Heart right ventricle (tissue), 16 donors: ENCODE measurements around the gene PTPRN2. TPM values are rescaled to one million over a fixed set of nuclear protein-coding genes. Genes with fewer than 3 reads are reported as not detected.

ENCODE experiments used
- ATAC-seq, 8 donors: fragments of 200-7000 bp; cut with Tn5 transposase; one replicate each; pipeline ENCODE4 v1.9.1; 2020; ENCODE audit warnings: mild to moderate bottlenecking in 8 of 8, moderate library complexity in 8 of 8, moderate number of reproducible peaks in 1 of 8
- DNase-seq, 2 donors: peaks; one replicate each; pipeline ENCODE4 v3.0.0-alpha.2; 2020
- H3K27ac ChIP-seq, 10 donors: fragments of 200-600 bp; sonication (generic) in 2 of 10; one replicate each; pipeline versions ENCODE4 v1.5.0 to v1.8.0; 2020 to 2022; ENCODE audit warnings: mild to moderate bottlenecking in 3 of 10
- H3K27me3 ChIP-seq, 7 donors: fragments of 200-600 bp; one replicate each; pipeline ENCODE4 v1.8.0; 2021 to 2022; ENCODE audit warnings: mild to moderate bottlenecking in 2 of 7
- H3K36me3 ChIP-seq, 9 donors: fragments of 200-600 bp; sonication (generic) in 1 of 9; one replicate each; pipeline versions ENCODE4 v1.5.0 to v1.8.0; 2020 to 2022; ENCODE audit warnings: mild to moderate bottlenecking in 2 of 9
- H3K4me1 ChIP-seq, 9 donors: fragments of 200-600 bp; sonication (generic) in 1 of 9; one replicate each; pipeline versions ENCODE4 v1.5.0 to v1.8.0; 2020 to 2022; ENCODE audit warnings: mild to moderate bottlenecking in 4 of 9
- H3K4me3 ChIP-seq, 10 donors: fragments of 200-600 bp; sonication (generic) in 2 of 10; one replicate each; pipeline versions ENCODE4 v1.5.0 to v1.8.0; 2020 to 2022; ENCODE audit warnings: mild to moderate bottlenecking in 7 of 10, moderate library complexity in 2 of 10
- H3K9me3 ChIP-seq, 11 donors: fragments of 200-600 bp in 10 of 11; sonication (generic) in 2 of 11; one replicate each; pipeline versions ENCODE4 v1.5.0 to v1.8.0; 2013 to 2022; ENCODE audit warnings: mild to moderate bottlenecking in 2 of 11, control low read depth in 1 of 11, moderate library complexity in 1 of 11
- WGBS, 2 donors: extraction: QIAGEN DNeasy Blood & Tissue Kit; methylation state at CpG; one replicate each; pipeline ENCODE4 v1.1.7; 2013; ENCODE audit warnings: inconsistent platforms in 1 of 2; 5-methylcytosine and 5-hydroxymethylcytosine counted together
- intact Hi-C, 10 donors: fragments of 100-400 bp; cut with DNase I; formaldehyde crosslinking; loops; one replicate each; pipeline versions ENCODE4 v1.11.1 to v1.14.2; 2022
- polyA plus RNA-seq, 2 donors: library from polyadenylated mRNA; stranded (reverse); fragments of 200-250 nt; gene quantifications; one replicate each; pipeline ENCODE4 v1.2.3, GENCODE V29; 2013
- total RNA-seq, 10 donors: library from RNA; stranded (reverse); fragmentation: NEBNext Ultra II Directional in 3 of 10; extraction: Animal tissue kit (Norgen Biotek cat#: 25700) in 3 of 10; gene quantifications; one replicate each; pipeline versions ENCODE4 v1.2.1 to v1.2.4, GENCODE V29; 2021 to 2023
- TF ChIP-seq, protein P1 (sequence below), 9 donors: fragments of 200-600 bp; sonication (generic) in 2 of 9; IDR thresholded peaks; one replicate each; pipeline versions ENCODE4 v1.5.0 to v1.8.0; 2021 to 2022; ENCODE audit warnings: antibody characterized with exemption in 9 of 9, mild to moderate bottlenecking in 5 of 9, moderate library complexity in 1 of 9
- donor health status: Arrhythmogenic right ventricular cardiomyopathy.
- donor health status: ischemic (EF 13 %, LVEDD 7.1; RV severe dilation, severe dysfunction).
- donor health status: healthy with polysubstance abuse.
- donor health status: DM: no; HTN: yes; CAD: no.
- donor health status: DM: no; HTN: no; CAD: no.
- donor health status: ischemic (EF 25% LVEDD 6.9; RV normal size, moderate dysfunction).
- donor health status: ischemic (EF 25% LVEDD 5.7; RV mildly dilated, moderate dysfunction).
- donor health status: healthy.
- donor health status: DM: yes; HTN: yes; CAD: no.
- donor health status: Ischemic cardiomyopathy.
- donor health status: ischemic (EF 35%, LVEDD 5.7; RV mildly dilated, moderate dysfunction).
- donor health status: nonischemic (EF 11% LVEDD 7.7; RV severe dilation, severe dysfunction).
- donor health status: DM: yes; HTN: yes; CAD: no.
- donor health status: PGD.
- donor health status: ischemic (EF 29% LVEDD 5.4; RV normal size, mild dysfunction).
- donor health status: nonischemic (EF 23%, LVEDD 6.1; RV moderate dilation, normal function).

PTPRN2 gene
- total and polyA plus RNA-seq, 12 donors = 0.82 to 1.8 (median 1.3) TPM

DNA sequence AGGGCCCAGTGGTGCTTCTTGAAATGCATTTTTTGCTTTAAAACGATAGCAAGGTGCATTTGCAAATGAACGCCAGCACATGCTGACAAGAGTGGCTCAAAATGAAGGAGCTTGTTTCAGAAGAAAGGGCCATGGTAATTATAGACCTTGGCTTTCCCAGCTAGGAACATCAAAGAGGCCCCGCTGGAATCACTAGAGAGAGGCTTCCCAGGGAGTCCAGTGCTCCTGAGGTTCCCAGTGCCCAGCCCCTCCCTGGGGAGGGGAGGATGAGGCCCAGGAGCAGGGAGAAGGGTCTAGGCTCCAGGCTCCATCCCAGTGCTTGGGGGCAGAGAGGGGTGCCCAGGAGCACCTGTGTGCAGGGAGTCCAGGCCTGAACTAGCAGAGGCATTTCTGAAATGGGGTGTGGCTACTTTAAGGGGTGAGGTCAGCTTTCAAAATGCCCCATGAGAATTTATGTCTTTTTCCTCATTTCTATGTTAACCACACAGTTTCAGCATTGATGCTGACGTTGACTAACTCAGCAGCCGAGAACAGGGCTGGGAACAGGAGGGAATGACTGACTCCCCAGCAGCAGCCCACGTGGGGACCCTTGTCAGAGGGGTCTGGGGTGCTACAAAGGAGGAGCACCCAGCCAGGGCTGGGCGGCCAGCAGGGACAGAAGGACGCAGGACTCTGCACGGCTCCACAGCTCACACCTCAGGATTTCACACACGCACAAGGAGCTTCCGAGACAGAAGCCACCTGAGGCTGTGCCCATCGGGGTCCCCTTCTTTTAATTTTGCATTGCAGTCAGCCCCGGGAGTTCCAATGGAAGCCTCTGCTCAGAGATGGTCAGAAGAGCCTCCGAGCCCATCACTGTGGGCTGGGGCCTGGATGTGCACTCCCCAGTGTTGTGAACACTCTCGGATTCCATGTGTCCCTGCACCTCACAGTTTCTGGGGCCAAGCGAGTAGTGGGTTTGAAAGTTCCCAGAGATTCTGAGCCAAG is 570.2 kb downstream of the PTPRN2 start:
- DNase-seq = no peak
- 67 to 72% methylated on average over 16 of the region's 16 CpGs for WGBS, 2 donors
- Histone ChIP-seq H3K27ac (peak overlapping the region in 1 of 10 donors; percentile 23), H3K4me3 (no peak overlapping the region), H3K27me3 (peaks cover 0 to 23% (median 2%) of the 10 kb centered on the region in 7 donors), H3K9me3 (no peaks in the 10 kb centered on the region), H3K36me3 (no peaks in the 10 kb centered on the region), H3K4me1 (peaks cover 0 to 26% (median 16%) of the 10 kb centered on the region in 9 donors)
- TF ChIP-seq, protein P1, sequence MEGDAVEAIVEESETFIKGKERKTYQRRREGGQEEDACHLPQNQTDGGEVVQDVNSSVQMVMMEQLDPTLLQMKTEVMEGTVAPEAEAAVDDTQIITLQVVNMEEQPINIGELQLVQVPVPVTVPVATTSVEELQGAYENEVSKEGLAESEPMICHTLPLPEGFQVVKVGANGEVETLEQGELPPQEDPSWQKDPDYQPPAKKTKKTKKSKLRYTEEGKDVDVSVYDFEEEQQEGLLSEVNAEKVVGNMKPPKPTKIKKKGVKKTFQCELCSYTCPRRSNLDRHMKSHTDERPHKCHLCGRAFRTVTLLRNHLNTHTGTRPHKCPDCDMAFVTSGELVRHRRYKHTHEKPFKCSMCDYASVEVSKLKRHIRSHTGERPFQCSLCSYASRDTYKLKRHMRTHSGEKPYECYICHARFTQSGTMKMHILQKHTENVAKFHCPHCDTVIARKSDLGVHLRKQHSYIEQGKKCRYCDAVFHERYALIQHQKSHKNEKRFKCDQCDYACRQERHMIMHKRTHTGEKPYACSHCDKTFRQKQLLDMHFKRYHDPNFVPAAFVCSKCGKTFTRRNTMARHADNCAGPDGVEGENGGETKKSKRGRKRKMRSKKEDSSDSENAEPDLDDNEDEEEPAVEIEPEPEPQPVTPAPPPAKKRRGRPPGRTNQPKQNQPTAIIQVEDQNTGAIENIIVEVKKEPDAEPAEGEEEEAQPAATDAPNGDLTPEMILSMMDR (IDR thresholded peaks at IDR 0.05) = no peak
- intact Hi-C loops = no loop called here
- ATAC-seq = no peak

DNA sequence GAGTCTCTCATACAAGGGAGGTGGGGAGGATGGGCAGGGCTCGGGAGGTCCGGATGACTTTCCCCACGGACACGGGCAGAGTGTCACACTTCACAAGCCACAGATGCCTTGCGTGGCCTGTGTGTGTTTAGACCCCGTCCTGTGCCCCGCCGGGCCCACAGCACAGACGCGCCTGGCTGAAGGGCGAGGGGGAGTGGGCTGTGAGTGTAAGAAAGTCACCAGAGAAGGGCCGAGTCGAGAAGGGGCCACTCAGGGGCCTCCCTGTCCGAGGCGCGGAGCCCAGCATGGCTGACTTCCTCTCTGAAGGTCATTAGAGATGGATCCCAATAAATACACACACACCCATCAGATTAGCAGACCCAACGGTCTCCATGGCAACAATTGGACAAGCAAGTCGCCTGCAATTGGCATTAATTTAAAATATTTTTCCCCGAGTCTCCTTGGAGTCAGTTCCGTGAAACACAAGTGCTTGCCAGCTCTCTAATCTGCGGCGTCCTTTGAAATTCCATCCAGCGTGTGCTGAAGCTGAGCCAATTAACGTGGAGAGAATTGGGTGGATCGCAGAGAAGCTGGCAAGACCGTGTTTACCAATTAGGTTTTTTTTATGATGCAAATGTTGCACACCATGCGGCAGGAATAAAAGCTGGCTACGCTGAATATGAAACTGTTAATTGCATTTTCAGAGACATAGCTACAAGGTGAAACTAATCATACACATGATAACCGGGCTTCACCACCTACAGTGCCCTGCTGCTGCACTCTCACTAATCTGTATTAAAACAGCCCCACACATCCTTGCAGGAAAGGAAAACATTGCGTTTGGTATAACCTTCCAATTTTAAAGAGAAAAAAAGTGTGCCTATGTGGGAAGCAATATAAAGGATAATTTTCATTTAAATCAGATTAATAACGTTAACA is 571.2 kb downstream of the PTPRN2 start:
- no peaks in the 10 kb centered on the region for H3K36me3 ChIP-seq
- intact Hi-C loops = no loop called here
- DNase-seq = peak in 1 of 2 donors; percentile 51
- peaks cover 0 to 26% (median 16%) of the 10 kb centered on the region in 9 donors for H3K4me1 ChIP-seq
- peak overlapping the region in 9 of 10 donors; percentile 3 to 43 (median 20) for H3K4me3 ChIP-seq
- peak overlapping the region in 7 of 10 donors; percentile 7 to 83 (median 56) for H3K27ac ChIP-seq
- H3K27me3 ChIP-seq = peaks cover 0 to 23% (median 6%) of the 10 kb centered on the region in 7 donors
- TF ChIP-seq, protein P1 (IDR thresholded peaks at IDR 0.05) = no peak
- 23 to 32% methylated on average over 31 of the region's 31 CpGs for WGBS, 2 donors
- H3K9me3 ChIP-seq = no peaks in the 10 kb centered on the region
- ATAC-seq = peak in 7 of 8 donors; percentile 33 to 82 (median 57)

DNA sequence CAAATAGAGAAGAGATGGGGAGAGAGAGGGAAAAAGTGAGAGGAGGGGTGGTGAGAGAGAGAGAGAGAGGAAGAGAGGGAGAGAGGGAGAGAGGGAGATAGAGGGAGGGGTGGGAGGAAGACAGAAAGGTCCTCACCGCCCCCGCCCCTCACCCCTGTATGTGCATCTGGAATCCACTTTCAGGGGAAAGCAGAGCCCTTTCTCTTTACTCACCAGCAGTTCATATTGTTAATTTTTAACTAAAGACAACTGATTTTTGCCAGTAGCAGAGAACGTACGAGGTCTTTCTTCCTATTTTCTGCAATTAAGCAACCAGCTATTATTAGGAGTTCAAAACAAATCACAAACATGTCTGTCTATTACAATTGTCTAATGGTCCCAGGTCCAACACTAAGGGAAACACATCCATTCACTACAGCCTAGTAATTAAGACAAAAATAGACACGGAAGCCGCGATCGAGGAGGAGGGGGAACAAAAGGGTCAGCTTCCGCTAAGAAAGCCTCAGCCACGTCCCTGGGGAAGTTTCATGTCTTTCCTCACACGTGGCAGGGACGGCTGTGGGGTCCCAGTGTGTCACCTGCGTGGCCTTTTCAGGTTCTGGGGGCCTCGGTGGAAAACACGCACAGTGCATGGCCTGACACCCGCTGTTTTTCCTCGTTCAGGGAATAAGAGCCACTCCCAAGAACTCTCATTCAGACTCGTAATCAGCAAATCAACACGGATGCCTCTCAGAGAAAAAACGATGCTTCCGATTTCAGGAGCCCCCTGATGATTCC is 572.0 kb downstream of the PTPRN2 start:
- DNase-seq (peak in 1 of 2 donors; percentile 19), ATAC-seq (peak in 4 of 8 donors; percentile 43 to 78 (median 62))
- Histone ChIP-seq H3K4me3 (peak overlapping the region in 8 of 10 donors; percentile 3 to 43 (median 26)), H3K27ac (peak overlapping the region in 7 of 10 donors; percentile 7 to 83 (median 56)), H3K9me3 (no peaks in the 10 kb centered on the region), H3K4me1 (peaks cover 0 to 26% (median 16%) of the 10 kb centered on the region in 9 donors), H3K36me3 (no peaks in the 10 kb centered on the region), H3K27me3 (peaks cover 0 to 27% (median 7%) of the 10 kb centered on the region in 7 donors)
- intact Hi-C loops = no loop called here
- TF ChIP-seq, protein P1 (IDR thresholded peaks at IDR 0.05) = no peak
- WGBS, 2 donors = 40 to 42% methylated on average over 21 of the region's 21 CpGs
